GM19397 (cell line): Measurements from ENCODE around the gene DGAT2L6.
"Not testable (repeated sequence)": the region's sequence is repeated elsewhere in the genome, so short reads cannot be mapped to it uniquely, and the experiment has no call there.

ENCODE experiments used
- ATAC-seq: cut with Tn5 transposase; IDR thresholded peaks from one replicate; pipeline ENCODE4 v1.9.1; 2021; ENCODE audit warnings: mild to moderate bottlenecking, moderate library complexity; ENCODE audit not compliant: unreplicated experiment

DGAT2L6 gene

GRCh38 chrX:70196961-70197720 is 19.9 kb downstream of the DGAT2L6 start:
- peak; percentile 88 for ATAC-seq

GRCh38 chrX:70201732-70202131 is 24.4 kb downstream of the DGAT2L6 start:
- ATAC-seq, result no peak

GRCh38 chrX:70208479-70208878 is 31.2 kb downstream of the DGAT2L6 start:
- no peak for ATAC-seq

GRCh38 chrX:70209570-70209969 is 32.3 kb downstream of the DGAT2L6 start:
- not testable (repeated sequence) for ATAC-seq

GRCh38 chrX:70219938-70220764 is 42.9 kb downstream of the DGAT2L6 start:
- no peak for ATAC-seq

- no peak for ATAC-seq
Measured at GRCh38 chrX:70226048-70226447, 48.8 kb downstream of the DGAT2L6 start.

GRCh38 chrX:70226687-70227086 is 49.4 kb downstream of the DGAT2L6 start:
- ATAC-seq, result no peak

- no peak for ATAC-seq
Measured at GRCh38 chrX:70231666-70232065, 54.4 kb downstream of the DGAT2L6 start.

- ATAC-seq, result no peak
Measured at GRCh38 chrX:70234355-70234754, 57.1 kb downstream of the DGAT2L6 start, which contains the start of gene AWAT1. TSS of gene AWAT1 (plus strand) at chrX:70234655. CDS start at chrX:70234696, 41 bp downstream.

- no peak for ATAC-seq
Measured at GRCh38 chrX:70240751-70241150, 63.5 kb downstream of the DGAT2L6 start.

GRCh38 chrX:70241501-70241900 is 64.2 kb downstream of the DGAT2L6 start:
- ATAC-seq, result no peak

GRCh38 chrX:70243601-70244000 is 66.3 kb downstream of the DGAT2L6 start:
- ATAC-seq, result not testable (repeated sequence)

- no peak for ATAC-seq
Measured at GRCh38 chrX:70244881-70245280, 67.6 kb downstream of the DGAT2L6 start.

GRCh38 chrX:70247252-70247651 is 70.0 kb downstream of the DGAT2L6 start:
- ATAC-seq, result no peak

- ATAC-seq, result no peak
Measured at GRCh38 chrX:70252491-70252890, 75.2 kb downstream of the DGAT2L6 start.

GRCh38 chrX:70253377-70254062 is 76.2 kb downstream of the DGAT2L6 start:
- ATAC-seq, result no peak

- ATAC-seq, result no peak
Measured at GRCh38 chrX:70254063-70254400, 76.7 kb downstream of the DGAT2L6 start.

GRCh38 chrX:70254909-70255308 is 77.6 kb downstream of the DGAT2L6 start:
- no peak for ATAC-seq
